Astrocyte (in vitro differentiated cells and primary cell): ENCODE data around the gene ALDOB.

Experiments
- CTCF ChIP-seq: IDR thresholded peaks from 2 replicates; pipeline ENCODE4 v1.5.1; 2011; ENCODE audit warnings: low read depth, mild to moderate bottlenecking, inconsistent platforms, low read length, moderate library complexity; ENCODE audit not compliant: insufficient read depth
- EZH2 ChIP-seq: IDR thresholded peaks from 2 replicates; pipeline ENCODE4 v1.6.1; 2012; ENCODE audit warnings: mild to moderate bottlenecking, low read length, inconsistent platforms; ENCODE audit not compliant: insufficient read depth

- TF ChIP-seq EZH2 (no peak), CTCF (no peak)
These were observed 2.8 kb downstream of the ALDOB start for GRCh38 chr9:101432740-101433139.
